Measurements from ENCODE around the gene STIP1.

The STIP1 gene

DNA sequence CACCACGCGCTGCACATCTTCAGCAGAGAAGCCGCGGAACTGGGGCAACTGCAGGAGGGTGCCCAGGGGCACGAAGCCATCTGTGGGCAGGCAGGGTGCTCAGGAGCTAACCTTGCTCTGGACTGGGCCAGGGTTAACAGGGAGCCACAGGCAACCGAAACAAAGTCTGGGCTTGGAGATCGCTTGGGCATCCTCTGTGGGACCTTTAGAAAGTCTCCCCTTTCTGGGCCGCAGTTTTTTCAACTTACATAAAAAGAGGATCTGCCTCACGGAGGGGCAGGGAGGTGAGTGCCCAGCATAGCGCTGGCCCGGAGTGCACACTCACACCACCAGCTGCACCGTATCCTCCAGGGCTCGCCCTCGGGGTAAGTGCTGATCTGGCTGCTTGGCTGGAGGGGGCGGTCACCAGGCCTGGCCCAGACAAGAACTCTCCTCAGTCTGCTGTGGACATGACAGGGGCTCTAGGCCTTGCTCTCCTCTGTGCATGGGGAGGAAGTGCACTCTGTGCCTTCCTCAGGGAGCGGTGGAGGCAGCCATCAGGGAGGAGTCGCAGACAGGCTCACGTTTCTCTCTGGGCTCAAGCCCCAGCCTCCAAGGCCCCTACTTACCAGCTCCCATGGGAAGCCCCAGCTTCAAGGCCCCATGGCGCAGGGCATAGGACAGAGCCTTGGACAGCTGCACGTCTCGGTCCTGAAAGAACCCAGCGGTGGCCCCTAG lies 39.1 kb downstream of the STIP1 start:
- no peak for DNase-seq

DNA sequence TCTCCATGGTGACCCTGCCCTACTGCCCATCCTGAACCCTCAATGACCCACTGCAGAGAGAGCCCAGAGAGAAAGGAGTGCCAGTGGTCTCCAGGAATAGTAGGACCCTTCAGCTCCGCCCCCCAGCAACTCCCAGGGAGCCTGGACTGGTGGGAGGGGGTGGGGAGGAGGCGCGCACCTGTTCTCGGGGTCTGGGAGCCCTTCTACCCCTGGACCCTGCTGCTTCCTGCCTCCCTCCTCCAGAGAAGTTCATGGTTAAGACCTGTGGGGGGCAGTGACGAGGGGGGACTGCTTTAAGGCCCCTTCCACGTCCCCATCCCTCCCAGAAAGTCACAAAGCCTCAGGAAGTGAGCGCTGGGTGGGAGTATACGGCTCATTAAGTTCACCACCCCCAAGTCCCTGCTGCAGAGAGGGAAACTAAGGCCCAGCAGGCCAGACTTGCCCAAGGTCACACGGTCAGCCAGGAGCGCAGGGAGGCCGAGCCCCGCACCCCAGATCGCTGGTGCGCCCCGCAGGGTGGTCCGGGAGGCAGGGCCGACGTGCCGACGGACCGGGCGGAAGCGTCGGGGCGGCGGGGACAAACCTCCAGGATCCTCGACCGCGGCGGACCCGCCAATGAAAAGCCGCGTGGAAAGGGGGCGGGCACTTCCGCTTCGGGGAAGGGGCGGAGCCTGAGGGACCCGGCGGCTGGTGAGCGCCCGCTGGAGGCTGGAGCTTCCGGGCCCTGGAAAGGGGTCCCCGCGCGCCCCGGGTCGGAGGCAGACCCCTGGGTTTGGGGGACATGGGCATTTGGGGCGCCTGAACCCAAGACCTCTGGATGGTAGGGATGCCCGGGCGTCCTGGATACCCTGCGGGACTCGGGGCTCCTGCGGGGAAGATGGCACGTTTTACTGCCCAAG lies 39.9 kb downstream of the STIP1 start, which contains the start of the genes NUDT22 and TRPT1:
Gene NUDT22 (plus strand): TSS at position 667 of the 899 bp plus-strand sequence. CDS start 379 bp downstream, outside the sequence.
Gene TRPT1 (minus strand): TSS at position 579 of the 899 bp plus-strand sequence. CDS start 326 bp downstream, at position 253.
- peak; percentile 83 for DNase-seq

DNA sequence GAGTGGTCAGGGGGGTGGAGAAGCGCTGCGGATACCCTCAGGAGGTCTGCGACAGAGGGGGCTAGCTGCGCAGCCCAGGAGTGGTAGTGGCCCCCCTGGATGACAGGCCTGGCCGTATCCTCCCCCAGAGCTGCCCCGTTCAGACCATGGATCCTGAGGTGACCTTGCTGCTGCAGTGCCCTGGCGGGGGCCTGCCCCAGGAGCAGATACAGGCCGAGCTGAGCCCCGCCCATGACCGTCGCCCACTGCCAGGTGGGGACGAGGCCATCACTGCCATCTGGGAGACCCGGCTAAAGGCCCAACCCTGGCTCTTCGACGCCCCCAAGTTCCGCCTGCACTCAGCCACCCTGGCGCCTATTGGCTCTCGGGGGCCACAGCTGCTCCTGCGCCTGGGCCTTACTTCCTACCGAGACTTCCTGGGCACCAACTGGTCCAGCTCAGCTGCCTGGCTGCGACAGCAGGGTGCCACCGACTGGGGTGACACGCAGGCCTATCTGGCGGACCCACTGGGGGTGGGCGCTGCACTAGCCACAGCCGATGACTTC lies 40.6 kb downstream of the STIP1 start:
- DNase-seq, result peak; percentile 53

DNA sequence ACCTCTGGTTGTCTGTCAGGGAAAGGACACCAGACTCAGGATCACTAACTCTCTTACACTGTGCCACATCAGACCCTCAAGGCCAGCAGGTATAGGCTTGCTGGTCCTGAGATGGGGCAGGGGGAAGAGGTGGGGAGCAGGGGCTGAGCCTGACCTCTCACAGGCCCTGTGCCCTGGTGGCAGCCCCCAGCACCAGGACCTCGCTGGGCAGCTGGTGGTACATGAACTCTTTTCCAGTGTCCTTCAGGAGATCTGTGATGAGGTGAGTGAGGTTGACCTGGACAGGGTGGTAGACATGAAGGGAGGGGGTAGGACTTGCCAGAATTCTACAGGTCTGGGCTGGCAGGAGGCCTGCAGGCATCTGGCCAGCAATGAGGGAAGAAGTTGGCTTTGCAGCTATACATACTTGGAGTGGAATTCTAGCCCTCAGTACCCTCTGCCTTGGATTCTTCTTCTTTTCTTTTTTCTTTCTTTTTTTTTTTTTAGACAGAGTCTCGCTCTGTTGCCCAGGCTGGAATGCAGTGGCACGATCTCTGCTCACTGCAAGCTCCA lies 41.5 kb downstream of the STIP1 start:
- DNase-seq, result no peak

DNA sequence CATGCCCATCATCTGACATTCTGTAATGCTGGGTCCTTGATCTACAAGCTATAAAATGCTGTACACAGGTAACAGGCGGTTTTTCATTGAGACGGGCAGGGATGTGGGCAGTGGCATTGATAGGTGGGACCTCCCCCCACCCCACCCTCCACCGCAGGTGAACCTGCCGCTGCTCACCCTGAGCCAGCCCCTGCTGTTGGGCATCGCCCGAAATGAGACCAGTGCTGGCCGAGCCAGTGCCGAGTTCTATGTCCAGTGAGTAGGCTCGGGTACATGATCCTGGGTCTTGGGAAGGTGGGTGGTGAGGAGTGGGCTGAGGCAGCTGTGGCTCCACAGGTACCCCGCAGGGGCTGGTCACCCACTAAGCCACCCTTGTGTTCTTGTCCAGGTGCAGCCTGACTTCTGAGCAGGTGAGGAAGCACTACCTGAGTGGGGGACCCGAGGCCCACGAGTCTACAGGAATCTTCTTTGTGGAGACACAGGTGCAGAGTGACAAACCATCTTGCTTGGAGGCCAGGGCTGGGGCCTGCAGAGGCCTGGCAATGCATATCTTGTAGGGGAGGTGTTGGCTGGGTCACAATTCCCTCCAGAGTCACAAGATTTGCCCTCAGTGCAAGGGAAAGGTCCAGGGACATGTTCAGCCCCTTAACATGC lies 43.2 kb downstream of the STIP1 start:
- no peak for DNase-seq

DNA sequence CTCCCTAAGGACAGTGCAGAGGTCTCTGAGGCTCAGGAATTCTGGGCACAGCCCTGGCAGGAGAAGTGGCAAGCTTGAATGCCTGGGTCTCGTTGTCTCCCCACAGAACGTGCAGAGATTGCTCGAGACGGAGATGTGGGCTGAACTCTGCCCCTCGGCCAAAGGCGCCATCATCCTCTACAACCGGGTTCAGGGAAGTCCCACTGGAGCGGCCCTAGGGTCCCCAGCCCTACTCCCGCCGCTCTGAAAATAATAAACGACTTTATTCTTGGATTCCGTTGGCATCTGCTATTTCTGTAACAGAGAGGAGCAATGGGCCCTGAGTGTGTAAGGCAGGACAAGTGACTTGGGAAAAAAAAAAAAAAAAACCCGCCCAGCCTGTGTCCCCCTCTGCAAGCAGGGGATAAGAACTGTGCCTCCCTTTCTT lies 43.8 kb downstream of the STIP1 start:
- DNase-seq, result no peak

DNA sequence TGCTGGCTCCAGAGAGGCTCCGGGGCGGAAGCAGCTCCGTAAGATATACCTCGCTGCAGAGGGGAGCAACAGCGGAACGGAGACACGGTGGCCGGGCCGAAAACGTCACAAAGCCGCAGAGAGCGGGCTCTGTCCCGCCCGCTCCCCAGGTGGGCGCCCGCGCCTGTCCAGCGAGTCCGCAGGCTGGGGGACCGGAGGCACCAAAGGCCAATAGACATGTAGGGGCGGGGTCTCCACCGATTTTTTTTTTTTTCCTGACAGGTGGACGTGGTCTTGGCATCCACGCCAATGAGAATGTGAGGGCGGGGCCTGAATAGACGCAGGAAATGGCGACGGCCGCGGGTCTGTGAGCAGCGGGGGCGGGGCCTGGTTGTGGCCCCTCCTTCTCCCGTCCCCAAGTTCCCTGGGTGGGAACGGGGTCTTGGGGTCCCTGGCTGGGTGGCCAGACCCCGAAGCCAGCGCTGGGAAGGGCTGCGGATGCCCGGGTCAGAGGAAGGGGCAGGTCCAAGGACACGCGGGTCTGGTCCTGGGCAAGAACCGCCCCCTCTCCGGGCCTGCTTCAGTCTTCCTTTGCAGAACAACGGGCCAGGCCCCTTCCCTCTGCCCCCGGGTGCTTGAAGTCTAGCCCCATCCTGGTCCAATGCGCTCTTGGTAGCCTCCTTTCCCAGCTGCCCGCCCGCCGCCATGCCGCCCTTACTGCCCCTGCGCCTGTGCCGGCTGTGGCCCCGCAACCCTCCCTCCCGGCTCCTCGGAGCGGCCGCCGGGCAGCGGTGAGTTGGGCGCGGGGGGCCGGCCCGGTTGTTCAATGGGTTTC lies 44.4 kb downstream of the STIP1 start, which contains the start of gene DNAJC4:
Gene DNAJC4 (plus strand): TSS at position 378 of the 814 bp plus-strand sequence. CDS start 307 bp downstream, at position 685.
- peak; percentile 61 for DNase-seq

DNA sequence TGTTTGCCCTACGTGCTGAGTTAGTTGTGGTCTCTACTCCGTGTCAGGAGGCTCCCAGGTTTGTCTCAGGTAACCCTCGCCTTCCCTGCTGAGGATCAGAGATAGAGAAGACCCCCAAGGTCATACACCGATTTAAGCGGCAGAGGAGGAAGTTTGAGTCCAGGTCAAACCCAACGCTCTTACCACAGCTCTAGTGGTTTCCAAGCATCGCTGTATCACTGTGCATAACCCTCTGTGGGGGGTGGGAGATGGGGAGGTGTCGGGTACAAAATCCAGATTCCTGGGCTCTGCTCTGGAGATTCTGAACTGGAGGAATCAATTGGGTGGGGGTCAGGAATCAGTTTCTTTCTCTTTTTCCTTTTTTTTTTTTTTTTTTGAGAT lies 45.0 kb downstream of the STIP1 start:
- DNase-seq, result no peak

DNA sequence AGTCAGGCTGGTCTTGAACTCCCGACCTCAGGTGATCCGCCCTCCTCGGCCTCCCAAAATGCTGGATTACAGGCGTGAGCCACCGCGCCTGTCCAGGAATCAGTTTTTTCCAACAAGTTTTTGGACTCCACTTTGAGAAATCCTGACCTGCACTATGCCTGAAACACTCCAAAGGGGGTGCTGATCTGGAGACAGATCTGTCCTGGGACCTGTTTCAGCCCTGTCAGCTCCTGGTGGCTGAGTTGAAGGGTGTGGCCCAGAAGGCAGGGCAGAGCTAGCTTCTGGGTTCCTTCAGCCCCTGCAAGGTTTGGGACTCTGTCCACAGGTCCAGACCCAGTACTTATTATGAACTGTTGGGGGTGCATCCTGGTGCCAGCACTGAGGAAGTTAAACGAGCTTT lies 45.6 kb downstream of the STIP1 start:
- DNase-seq, result no peak

DNA sequence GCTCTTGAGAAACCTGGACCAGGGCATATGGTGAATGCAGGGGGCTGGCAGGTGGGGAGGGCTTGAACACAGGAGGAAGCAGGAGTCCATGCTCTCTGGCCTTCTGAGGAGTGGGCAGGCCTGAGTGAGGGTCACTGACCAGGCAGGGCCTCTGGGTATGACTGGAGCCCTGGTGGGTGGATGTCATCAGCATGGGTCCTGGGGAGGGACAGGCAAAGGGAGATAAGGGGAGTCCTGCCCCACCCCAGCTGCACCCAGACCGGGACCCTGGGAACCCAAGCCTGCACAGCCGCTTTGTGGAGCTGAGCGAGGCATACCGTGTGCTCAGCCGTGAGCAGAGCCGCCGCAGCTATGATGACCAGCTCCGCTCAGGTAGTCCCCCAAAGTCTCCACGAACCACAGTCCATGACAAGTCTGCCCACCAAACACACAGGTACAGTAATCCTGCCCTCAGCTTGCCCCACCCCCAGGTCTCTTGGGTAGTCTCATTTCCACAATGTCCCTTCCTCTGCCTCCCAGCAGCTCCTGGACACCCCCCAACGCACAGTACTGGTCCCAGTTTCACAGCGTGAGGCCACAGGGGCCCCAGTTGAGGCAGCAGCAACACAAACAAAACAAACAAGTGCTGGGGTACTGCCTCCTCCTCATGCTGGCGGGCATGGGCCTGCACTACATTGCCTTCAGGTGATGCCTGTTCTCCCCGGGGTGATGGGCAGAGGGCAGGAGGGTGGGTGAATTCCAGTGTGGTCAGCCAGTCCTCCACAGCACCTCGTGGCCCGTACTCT lies 46.4 kb downstream of the STIP1 start:
- DNase-seq, result no peak

DNA sequence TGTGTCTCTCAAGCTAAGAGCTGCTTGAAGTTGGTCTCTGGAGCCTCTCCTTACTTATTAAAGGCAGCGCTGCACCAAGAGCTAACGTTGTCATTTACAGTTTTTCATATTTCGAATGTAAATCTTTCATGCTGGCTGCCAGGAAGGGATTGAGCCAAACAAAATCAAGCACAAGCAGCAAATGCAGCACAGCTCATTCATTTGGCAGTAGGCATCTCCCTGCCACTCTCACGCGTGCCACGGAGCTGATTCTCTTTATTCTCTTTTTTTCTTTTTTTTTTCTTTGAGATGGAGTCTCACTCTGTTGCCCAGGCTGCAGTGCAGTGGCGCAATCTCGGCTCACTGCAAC lies 47.0 kb downstream of the STIP1 start:
- no peak for DNase-seq

DNA sequence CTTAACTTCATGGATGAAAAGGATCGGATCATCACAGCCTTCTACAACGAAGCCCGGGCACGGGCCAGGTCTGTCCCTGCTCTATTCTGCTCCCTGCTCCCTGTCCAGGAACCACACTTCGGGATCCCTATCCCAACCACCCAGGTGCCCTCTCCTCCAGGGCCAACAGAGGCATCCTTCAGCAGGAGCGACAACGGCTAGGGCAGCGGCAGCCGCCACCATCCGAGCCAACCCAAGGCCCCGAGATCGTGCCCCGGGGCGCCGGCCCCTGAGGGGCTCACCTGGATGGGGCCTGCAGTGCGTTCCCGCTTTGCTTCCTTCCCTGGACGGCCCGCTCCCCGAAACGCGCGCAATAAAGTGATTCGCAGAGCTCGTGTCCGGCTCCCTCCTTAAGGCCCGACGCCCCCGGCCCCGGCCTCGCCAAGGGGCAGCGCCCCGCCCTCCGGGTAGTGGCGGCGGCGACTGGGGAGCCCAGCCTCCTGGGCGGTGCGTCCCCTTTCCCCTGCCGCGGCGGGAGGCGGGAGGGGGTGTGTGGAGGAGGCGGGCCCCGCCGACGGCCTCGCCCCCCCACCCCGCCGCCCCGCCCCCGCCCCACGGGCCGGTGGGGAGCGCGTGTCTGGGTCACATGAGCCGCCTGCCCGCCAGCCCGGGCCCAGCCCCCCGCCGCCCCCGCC lies 48.1 kb downstream of the STIP1 start, which contains the start of gene VEGFB:
Gene VEGFB (plus strand): TSS at position 672 of the 674 bp plus-strand sequence. CDS start 250 bp downstream, outside the sequence.
- peak; percentile 74 for DNase-seq

DNA sequence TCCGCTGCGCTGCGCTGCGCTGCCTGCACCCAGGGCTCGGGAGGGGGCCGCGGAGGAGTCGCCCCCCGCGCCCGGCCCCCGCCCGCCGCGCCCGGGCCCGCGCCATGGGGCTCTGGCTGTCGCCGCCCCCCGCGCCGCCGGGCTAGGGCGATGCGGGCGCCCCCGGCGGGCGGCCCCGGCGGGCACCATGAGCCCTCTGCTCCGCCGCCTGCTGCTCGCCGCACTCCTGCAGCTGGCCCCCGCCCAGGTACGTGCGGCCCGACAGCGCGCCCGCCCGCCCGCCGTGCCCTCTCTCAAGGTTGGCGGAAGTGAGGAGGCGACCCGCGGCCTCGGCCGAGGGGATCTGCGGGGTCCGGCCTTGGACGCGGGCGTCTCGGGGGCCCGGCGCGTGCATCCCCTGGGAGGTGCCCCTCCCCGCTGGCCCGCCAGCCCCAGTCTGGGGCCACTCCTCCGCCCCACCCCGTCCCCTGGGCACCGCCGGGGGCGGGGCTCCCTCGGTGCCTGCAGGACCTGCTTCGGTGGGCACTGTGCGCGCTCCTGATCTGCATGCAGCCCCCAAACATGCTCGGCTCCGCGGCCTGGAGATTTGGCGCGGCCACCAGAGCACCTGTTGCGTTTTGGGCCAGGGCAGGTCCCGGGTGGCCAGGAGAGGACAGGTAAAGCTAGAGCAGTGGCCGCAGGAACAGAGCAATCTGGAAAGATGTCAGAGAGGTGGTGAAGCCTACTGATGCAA lies 48.8 kb downstream of the STIP1 start:
- peak; percentile 53 for DNase-seq

DNA sequence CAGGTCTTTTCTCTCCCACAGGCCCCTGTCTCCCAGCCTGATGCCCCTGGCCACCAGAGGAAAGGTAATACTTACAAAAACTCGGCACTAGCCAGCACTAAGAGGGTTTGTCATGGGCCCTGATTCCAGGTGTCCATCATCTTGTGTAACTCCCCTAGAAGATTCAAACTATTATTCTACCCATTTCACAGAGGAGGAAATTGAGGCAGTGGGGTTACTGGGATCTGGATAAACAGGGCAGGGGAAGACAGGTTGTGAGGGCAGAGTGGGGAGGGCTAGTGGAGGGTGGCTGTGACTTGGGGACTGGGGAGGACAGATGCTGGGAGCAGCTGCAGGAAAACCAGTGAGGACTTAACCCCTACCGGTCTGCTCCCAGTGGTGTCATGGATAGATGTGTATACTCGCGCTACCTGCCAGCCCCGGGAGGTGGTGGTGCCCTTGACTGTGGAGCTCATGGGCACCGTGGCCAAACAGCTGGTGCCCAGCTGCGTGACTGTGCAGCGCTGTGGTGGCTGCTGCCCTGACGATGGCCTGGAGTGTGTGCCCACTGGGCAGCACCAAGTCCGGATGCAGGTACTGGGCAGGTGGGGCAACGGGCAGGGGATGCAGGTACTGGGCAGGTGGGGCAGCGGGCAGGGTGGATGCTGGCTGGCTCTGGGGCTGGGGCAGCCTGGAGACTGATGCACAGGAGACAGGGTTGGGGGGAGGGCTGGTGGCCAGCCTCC lies 49.6 kb downstream of the STIP1 start:
- DNase-seq, result no peak

DNA sequence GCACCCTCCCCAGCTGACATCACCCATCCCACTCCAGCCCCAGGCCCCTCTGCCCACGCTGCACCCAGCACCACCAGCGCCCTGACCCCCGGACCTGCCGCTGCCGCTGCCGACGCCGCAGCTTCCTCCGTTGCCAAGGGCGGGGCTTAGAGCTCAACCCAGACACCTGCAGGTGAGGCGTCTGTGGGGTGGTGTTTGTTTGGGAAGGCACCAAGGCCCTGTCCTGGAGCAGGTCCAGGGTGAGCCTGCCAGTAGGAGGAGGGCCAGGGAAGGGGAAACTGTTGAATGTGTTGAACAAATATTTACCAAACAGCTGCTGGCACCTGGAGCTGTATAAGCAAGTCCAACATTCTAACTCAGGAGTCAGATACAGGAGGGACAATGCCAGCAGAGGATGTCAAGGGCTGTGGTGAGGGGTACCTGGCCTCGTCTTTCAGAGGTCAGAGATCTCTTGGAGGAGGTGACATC lies 51.5 kb downstream of the STIP1 start:
- no peak for DNase-seq

DNA sequence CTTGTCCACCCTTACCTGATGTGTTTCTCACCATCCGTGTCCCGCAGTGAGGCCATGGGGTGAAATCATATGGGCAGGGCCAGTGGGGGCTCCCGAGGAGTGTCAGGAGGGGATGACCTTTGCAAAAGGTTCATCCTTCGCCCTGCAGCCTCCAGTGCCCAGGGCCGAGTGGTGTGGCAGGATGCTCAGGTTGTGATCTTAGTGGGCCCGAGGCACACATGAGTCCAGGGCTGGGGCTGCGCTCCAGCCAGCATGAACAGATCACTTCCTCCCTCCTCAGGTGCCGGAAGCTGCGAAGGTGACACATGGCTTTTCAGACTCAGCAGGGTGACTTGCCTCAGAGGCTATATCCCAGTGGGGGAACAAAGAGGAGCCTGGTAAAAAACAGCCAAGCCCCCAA lies 52.1 kb downstream of the STIP1 start:
- no peak for DNase-seq

DNA sequence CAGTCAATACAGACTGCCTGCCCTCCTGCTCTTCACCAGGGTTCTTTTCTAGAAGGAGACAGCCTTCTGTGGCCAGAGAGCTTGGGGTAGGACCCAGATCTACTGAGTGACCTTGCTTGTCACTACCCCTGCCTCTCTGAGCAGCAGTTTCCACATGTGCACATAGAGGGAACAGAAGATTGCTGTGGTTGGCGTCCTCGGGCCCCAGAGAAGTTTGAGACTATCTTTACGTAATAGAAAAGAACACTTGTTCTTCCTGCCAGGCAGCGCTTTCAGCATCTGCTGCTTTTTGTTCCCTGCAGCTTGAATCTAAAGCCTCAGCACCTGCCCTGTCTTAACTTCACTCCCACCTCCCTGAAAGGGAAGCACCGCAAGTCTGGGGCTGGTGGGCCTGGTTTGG lies 53.0 kb downstream of the STIP1 start:
- DNase-seq, result no peak

DNA sequence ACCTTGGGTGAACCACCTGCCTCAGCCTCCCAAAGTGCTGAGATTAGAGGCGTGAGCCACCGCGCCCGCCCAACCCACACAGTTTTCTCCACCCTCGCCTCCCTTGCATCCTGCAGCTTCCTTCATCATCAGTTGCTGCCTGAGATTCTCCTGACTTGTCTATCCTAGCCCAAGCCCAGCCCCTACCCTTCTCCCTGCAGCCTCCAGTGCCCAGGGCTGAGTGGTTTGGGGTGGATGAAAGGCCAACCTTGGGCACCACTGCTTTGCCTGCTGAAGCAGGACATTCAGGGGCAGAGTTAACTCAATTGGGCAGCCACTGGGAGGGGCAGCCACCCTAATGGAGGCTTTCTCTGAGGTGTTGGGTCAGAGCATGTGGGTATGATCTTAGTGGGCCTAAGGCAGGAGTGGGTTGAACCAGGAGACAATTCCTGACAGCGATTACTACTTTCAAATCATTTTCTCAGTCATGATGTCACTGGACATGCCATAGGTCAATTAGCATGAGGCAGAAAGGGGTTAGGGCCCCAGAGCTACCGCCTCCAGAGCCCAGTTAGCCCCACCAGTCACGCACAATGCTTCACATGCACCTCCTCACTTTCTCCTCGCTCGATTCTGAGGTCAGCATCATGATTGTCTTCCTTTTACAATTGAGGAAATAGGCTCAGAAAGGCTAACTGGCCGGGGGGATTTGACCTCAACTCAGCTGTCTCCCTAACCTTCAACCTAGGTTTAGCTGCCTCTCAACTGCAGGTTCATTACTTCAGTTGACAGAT lies 53.9 kb downstream of the STIP1 start:
- no peak for DNase-seq
